Measurements from ENCODE around the gene LY6G6D. TPM values are rescaled to one million over a fixed set of nuclear protein-coding genes. Genes with fewer than 3 reads are reported as not detected.
A peak's percentile ranks its signal among the peaks of the same experiment; 100 is the strongest.

The LY6G6D gene
- total RNA-seq, 1 experiment from 2014 or later = not detected

DNA sequence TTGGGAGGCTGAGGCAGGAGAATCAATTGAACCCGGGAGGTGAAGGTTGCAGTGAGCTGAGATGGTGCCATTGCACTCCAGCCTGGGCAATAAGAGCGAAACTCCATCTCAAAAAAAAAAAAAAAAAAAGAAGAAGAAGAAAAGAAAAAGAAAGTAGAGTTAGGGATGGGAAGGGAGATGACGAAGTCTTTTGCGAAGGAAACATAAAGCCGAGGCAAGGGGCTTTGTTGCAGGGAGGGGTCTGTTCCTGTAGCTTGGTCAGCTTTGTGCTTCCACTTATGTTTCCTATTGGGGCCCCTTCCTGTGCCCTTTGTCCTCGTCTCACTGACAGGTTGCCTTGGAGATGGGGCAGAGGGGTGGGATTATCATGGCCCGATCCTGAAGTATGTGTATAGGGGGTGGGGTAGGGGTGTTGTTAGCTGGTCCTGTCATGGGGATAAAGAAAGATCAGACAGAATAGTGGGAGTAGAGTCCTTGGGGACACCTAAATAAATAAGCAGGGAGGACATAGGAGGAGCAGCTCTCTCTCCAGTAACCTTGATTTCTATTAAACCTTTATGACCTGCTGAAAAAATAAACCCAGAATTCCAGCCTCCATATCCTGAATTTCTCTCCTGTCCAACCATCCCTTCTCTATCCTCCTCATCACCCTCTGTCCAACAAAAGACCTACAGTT is 22.3 kb downstream of the LY6G6D start:
- H3K4me1 Mint-ChIP-seq = peaks cover 41% of the 10 kb centered on the region
- H3K27me3 Mint-ChIP-seq (ENCODE audit: low read depth) = no peaks in the 10 kb centered on the region; the same call in 1 of the 2 replicates
- H3K36me3 Mint-ChIP-seq = peaks cover 22% of the 10 kb centered on the region
- DNase-seq (ENCODE audit: low spot score) (no peak), ATAC-seq (no peak)
- ChIA-PET POLR2A (interaction anchor here (0.7 to 4.5 kb wide), 4 partner anchors 9 to 90 kb away, joined by 3 to 32 read pairs (median 4); partner anchors contain the start of genes DDAH2 and HSPA1B), CTCF (interaction anchor here (0.7 to 7.1 kb wide), 19 partner anchors 8 to 215 kb away, joined by 3 to 62 read pairs (median 4); partner anchors contain the start of genes BAG6, C6orf47, DDAH2 and HSPA1A)
- H3K4me3 Mint-ChIP-seq = peak overlapping the region; percentile 93
- no peaks in the 10 kb centered on the region for H3K9me3 Mint-ChIP-seq
- TF ChIP-seq, protein P1, sequence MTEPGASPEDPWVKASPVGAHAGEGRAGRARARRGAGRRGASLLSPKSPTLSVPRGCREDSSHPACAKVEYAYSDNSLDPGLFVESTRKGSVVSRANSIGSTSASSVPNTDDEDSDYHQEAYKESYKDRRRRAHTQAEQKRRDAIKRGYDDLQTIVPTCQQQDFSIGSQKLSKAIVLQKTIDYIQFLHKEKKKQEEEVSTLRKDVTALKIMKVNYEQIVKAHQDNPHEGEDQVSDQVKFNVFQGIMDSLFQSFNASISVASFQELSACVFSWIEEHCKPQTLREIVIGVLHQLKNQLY (CRISPR knock-in tag; IDR thresholded peaks at IDR 0.05) = no peak
- TF ChIP-seq, protein P2, sequence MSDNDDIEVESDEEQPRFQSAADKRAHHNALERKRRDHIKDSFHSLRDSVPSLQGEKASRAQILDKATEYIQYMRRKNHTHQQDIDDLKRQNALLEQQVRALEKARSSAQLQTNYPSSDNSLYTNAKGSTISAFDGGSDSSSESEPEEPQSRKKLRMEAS (CRISPR knock-in tag; IDR thresholded peaks at IDR 0.05) = no peak
- no peak for TF ChIP-seq FOXP1 (CRISPR knock-in tag; IDR thresholded peaks at IDR 0.05; ENCODE audit: borderline replicate concordance)
- TF ChIP-seq, protein P3, sequence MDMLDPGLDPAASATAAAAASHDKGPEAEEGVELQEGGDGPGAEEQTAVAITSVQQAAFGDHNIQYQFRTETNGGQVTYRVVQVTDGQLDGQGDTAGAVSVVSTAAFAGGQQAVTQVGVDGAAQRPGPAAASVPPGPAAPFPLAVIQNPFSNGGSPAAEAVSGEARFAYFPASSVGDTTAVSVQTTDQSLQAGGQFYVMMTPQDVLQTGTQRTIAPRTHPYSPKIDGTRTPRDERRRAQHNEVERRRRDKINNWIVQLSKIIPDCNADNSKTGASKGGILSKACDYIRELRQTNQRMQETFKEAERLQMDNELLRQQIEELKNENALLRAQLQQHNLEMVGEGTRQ (CRISPR knock-in tag; IDR thresholded peaks at IDR 0.05) = no peak
- TF ChIP-seq ZNF416 (CRISPR knock-in tag; IDR thresholded peaks at IDR 0.05) = no peak
- no peak for TF ChIP-seq ELF4 (CRISPR knock-in tag; IDR thresholded peaks at IDR 0.05; ENCODE audit: low read depth)
- H3K27ac Mint-ChIP-seq = peak overlapping the region; percentile 61

DNA sequence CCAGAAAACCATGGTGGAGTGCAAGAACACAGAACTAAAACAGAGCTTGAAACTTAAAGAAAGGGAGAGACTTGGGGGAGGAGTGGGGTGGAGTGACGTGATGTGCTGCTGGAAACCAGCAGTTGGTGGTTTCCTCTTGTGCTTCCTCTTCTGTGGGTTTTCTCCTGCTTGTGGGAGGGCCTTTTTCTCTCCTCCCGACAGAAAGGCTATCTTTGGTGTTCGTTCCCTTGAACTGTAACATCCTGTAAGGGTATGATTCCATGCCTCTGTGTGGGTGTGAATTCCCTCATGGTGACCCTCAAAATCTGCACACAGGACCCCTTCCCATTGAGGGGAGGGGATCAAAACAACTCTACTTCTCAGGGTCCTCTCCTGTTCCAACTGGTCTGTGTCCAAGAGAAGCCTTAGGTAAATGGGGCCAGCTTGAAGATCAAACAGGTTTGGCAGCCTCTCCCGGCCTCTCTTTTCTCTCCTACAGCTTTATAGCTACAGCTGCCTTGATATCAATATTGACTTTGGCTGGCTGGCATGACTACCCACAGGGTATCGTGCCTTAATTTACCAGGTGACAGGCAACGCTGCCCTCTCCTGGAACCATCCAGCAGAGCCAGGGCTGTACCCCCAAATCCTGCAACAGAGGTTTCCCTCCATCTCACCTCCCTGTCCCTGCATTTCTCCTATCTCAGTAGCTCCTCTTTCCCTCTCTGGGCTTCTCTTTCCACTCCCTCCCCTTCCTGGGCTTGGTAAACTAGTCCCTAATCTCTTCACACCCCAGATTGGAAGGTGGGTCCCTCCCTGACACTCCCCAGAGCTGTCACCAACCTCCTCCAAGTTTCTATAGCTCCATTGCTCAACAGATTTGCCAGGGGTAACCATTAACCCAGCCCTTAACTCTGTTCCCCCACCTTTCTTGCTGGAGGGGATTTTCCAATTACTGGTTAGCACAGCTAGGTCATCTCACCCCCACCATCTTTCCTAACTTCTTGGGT is 23.1 kb downstream of the LY6G6D start:
- H3K27me3 Mint-ChIP-seq (ENCODE audit: low read depth) = no peaks in the 10 kb centered on the region; the same call in 1 of the 2 replicates
- H3K4me1 Mint-ChIP-seq = peaks cover 41% of the 10 kb centered on the region
- peak overlapping the region; percentile 93; the same call in 1 of the 2 replicates for H3K4me3 Mint-ChIP-seq
- POLR2A ChIA-PET = interaction anchor here (0.5 to 4.5 kb wide), 6 partner anchors 10 to 1172 kb away, joined by 3 to 32 read pairs (median 6); partner anchors contain the start of genes C6orf47, DDAH2 and HSPA1B
- no peaks in the 10 kb centered on the region for H3K9me3 Mint-ChIP-seq
- peak overlapping the region; percentile 61 for H3K27ac Mint-ChIP-seq
- TF ChIP-seq SMAD4 (CRISPR knock-in tag; IDR thresholded peaks at IDR 0.05) = no peak
- peak; percentile 58; the same call in 1 of the 2 replicates for TF ChIP-seq GABPB1 (CRISPR knock-in tag; IDR thresholded peaks at IDR 0.05)
- ATAC-seq (no peak), DNase-seq (ENCODE audit: low spot score) (no peak)
- peaks cover 19% of the 10 kb centered on the region for H3K36me3 Mint-ChIP-seq
- CTCF ChIA-PET = interaction anchor here (0.6 to 7.1 kb wide), 26 partner anchors 9 to 187 kb away, joined by 3 to 62 read pairs (median 4); partner anchors contain the start of genes ABHD16A, BAG6, C6orf47 and DDAH2

DNA sequence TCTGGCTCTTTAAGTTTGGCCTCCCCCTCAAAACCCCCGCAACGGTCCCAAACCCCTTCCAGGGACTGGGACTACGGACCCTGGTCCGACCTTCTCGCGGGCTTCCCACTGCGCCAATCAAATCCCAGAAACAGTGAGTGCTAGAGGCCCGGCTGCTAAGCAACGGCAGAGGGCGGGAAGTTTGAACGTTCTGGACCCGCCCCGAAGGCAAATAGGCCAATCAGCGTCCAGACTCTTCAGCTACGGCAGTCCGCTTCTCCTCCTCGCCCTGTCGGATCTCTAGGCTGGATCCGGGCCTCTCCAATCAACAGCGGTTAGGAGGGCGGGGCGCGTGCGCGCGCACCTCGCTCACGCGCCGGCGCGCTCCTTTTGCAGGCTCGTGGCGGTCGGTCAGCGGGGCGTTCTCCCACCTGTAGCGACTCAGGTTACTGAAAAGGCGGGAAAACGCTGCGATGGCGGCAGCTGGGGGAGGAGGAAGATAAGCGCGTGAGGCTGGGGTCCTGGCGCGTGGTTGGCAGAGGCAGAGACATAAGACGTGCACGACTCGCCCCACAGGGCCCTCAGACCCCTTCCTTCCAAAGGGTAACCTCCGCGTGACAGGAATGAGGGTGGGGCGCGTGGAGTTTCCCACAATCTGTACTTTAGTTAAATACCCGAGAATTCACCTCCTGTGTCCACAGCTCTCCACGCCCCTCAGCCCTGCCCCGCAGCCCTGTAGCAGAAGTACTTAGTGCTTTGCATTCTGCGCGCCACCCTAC is 24.7 kb downstream of the LY6G6D start, which contains the start of gene MSH5:
Gene MSH5, plus strand, starts transcription at position 367 of the 758 bp plus-strand sequence. CDS start 462 bp downstream, outside the sequence.
- DNase-seq (ENCODE audit: low spot score) (peak; percentile 98), ATAC-seq (peak; percentile 89)
- ChIA-PET CTCF (interaction anchor here (0.6 to 7.1 kb wide), 14 partner anchors 10 to 194 kb away, joined by 3 to 62 read pairs (median 8); partner anchors contain the start of genes ATP6V1G2, DDAH2, HSPA1B and LY6G5C), POLR2A (interaction anchor here (0.5 to 4.5 kb wide), 13 partner anchors 11 to 983 kb away, joined by 3 to 32 read pairs (median 3); partner anchors contain the start of genes C6orf47, DDAH2, HSPA1A and HSPA1B)
- H3K4me3 Mint-ChIP-seq = peak within 1 kb of the TSS; percentile 80
- peak within 1 kb of the TSS; percentile 85 for H3K27ac Mint-ChIP-seq
- H3K27me3 Mint-ChIP-seq (ENCODE audit: low read depth) = no peaks in the 10 kb centered on the region; the same call in 1 of the 2 replicates
- no peaks in the 10 kb centered on the region for H3K9me3 Mint-ChIP-seq
- peaks cover 42% of the 10 kb centered on the region for H3K4me1 Mint-ChIP-seq
- peaks cover 12% of the 10 kb centered on the region for H3K36me3 Mint-ChIP-seq
- TF ChIP-seq TP53 (CRISPR knock-in tag; IDR thresholded peaks at IDR 0.05) = no peak
- peak; percentile 84 for TF ChIP-seq NR1H2 (CRISPR knock-in tag; IDR thresholded peaks at IDR 0.05)
- TF ChIP-seq, protein P4, sequence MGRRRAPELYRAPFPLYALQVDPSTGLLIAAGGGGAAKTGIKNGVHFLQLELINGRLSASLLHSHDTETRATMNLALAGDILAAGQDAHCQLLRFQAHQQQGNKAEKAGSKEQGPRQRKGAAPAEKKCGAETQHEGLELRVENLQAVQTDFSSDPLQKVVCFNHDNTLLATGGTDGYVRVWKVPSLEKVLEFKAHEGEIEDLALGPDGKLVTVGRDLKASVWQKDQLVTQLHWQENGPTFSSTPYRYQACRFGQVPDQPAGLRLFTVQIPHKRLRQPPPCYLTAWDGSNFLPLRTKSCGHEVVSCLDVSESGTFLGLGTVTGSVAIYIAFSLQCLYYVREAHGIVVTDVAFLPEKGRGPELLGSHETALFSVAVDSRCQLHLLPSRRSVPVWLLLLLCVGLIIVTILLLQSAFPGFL (CRISPR knock-in tag; IDR thresholded peaks at IDR 0.05; ENCODE audit: borderline replicate concordance) = no peak; the same call in 1 of the 2 replicates
- peak; percentile 99 for TF ChIP-seq FOXP1 (CRISPR knock-in tag; IDR thresholded peaks at IDR 0.05; ENCODE audit: borderline replicate concordance)
- peak; percentile 93 for TF ChIP-seq SP1 (CRISPR knock-in tag; conservative IDR thresholded peaks at IDR 0.05)
- TF ChIP-seq CBFB (CRISPR knock-in tag; IDR thresholded peaks at IDR 0.05; ENCODE audit: low read depth) = no peak
- peak; percentile 50; the same call in 1 of the 2 replicates for TF ChIP-seq ZNF317 (CRISPR knock-in tag; IDR thresholded peaks at IDR 0.05; ENCODE audit: borderline replicate concordance, low read depth)
- TF ChIP-seq, protein P5, sequence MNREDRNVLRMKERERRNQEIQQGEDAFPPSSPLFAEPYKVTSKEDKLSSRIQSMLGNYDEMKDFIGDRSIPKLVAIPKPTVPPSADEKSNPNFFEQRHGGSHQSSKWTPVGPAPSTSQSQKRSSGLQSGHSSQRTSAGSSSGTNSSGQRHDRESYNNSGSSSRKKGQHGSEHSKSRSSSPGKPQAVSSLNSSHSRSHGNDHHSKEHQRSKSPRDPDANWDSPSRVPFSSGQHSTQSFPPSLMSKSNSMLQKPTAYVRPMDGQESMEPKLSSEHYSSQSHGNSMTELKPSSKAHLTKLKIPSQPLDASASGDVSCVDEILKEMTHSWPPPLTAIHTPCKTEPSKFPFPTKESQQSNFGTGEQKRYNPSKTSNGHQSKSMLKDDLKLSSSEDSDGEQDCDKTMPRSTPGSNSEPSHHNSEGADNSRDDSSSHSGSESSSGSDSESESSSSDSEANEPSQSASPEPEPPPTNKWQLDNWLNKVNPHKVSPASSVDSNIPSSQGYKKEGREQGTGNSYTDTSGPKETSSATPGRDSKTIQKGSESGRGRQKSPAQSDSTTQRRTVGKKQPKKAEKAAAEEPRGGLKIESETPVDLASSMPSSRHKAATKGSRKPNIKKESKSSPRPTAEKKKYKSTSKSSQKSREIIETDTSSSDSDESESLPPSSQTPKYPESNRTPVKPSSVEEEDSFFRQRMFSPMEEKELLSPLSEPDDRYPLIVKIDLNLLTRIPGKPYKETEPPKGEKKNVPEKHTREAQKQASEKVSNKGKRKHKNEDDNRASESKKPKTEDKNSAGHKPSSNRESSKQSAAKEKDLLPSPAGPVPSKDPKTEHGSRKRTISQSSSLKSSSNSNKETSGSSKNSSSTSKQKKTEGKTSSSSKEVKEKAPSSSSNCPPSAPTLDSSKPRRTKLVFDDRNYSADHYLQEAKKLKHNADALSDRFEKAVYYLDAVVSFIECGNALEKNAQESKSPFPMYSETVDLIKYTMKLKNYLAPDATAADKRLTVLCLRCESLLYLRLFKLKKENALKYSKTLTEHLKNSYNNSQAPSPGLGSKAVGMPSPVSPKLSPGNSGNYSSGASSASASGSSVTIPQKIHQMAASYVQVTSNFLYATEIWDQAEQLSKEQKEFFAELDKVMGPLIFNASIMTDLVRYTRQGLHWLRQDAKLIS (CRISPR knock-in tag; IDR thresholded peaks at IDR 0.05; ENCODE audit: borderline replicate concordance) = no peak
- TF ChIP-seq, protein P3 (CRISPR knock-in tag; IDR thresholded peaks at IDR 0.05) = no peak
- TF ChIP-seq GTF2I (CRISPR knock-in tag; conservative IDR thresholded peaks at IDR 0.05) = no peak

All from WTC11 (cell line).